HG02798 (cell line): ENCODE measurements around the gene CSN3.

ENCODE experiments used
- ATAC-seq: cut with Tn5 transposase; IDR thresholded peaks from one replicate; pipeline ENCODE4 v1.9.1; 2021; ENCODE audit warnings: mild to moderate bottlenecking; ENCODE audit not compliant: unreplicated experiment, poor library complexity

The CSN3 gene

GRCh38 chr4:70288651-70289050 is 46.3 kb downstream of the CSN3 start:
- no peak for ATAC-seq

- ATAC-seq, result no peak
Measured at GRCh38 chr4:70291341-70291740, 48.9 kb downstream of the CSN3 start.

GRCh38 chr4:70297576-70297975 is 55.2 kb downstream of the CSN3 start:
- ATAC-seq, result no peak

GRCh38 chr4:70298051-70298450 is 55.7 kb downstream of the CSN3 start:
- no peak for ATAC-seq

GRCh38 chr4:70299643-70300042 is 57.2 kb downstream of the CSN3 start:
- no peak for ATAC-seq

GRCh38 chr4:70300215-70300614 is 57.8 kb downstream of the CSN3 start:
- ATAC-seq, result no peak
